AG10803 (cell line): Measurements from ENCODE around the gene CROCC2.

Source experiments
- DNase-seq: peaks from one replicate; pipeline ENCODE4 v3.0.0; 2010; ENCODE audit warnings: low read depth
- H3K4me3 ChIP-seq: 2 replicates; pipeline ENCODE4 v1.5.1; 2011; ENCODE audit warnings: mild to moderate bottlenecking, low read length, control low read depth
- CTCF ChIP-seq: conservative IDR thresholded peaks from 2 replicates; pipeline ENCODE4 v1.5.1; 2011; ENCODE audit warnings: mild to moderate bottlenecking, low read length, control low read depth, inconsistent platforms

Gene CROCC2

DNA sequence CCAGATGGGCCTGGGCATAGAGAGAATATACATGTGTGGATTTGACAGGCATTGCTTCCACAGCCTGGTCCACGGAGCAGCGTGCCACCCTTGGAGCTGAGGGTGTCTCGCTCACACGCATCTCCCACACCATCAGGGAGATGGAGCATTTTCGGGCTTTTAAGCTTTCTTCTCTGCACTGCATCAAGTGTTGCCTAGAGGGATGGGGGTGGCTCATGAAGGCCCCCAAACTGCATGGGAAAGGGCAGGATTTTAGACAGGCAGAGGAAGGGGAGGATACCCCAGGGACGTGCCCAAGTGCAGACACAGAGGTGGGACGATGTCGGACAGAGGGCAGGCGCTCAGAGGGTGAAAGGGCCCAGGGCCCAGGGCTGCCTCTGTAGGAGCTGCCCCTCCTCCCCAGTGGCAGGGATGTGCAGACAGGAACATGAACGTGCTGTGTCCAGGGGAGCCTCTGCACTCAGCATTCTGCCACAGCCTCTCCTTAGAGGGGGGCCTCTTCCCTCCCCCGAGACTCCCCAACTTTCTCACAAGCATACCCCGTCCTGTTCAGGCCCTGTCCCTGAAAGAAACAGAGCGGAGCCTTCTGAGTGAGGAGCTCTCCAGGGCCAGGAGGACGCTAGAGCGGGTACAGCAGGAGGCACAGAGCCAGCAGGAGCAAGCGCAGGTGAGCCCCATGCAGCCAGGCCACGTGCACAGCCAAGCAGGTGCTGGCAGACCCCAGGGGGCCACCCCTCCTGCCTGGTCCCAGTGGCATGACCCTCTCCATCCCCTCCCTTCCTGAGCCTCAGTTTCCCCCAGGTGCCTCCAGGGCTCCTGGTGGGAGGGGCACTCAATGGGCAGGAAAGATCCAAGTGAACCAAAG, 49.4 kb downstream of the CROCC2 start:
- H3K4me3 ChIP-seq: no peak overlapping the region
- no peak for TF ChIP-seq CTCF
- DNase-seq: no peak

DNA sequence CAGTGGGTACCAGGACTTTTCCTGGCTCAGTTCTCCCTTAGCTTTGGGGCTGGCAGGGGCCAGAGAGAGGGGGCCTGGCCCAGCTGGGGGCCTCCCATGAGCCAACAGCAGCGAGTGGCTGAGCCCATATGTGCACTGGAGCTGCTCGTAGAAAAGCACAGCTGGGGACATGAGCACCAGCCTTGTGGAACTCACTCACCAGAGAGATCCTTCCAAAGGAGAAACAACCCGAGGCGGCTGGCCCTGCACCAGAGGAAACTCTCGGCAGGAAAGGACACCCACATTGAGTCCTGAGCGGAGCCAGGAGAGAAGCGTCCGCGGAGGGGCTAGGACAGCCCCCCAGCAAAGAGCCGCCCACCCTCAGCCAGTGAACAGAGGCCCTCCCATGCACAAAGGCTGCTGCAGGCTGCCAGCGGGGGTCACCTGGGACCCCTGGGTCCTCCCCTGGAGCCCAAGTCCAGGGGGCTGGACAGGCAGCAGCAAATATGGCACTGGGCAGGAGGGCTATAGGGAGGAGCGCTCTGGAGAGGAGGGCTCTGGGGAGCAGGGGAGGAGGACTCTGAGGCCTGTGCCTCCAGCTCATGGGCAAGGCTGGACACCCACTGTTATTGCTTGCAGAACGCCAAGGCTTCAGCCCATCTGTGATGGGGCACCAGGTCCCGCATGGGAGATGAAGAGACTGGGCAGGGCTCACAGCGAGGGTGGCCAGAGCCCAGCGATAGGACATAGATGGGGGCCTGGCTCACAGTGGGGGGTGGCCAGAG, 50.2 kb downstream of the CROCC2 start:
- DNase-seq: no peak
- TF ChIP-seq CTCF: no peak
- H3K4me3 ChIP-seq: no peak overlapping the region

- no peak for TF ChIP-seq CTCF
- no peak overlapping the region for H3K4me3 ChIP-seq
- no peak for DNase-seq
Observed at GRCh38 chr2:240956935-240957655, 51.0 kb downstream of the CROCC2 start.

DNA sequence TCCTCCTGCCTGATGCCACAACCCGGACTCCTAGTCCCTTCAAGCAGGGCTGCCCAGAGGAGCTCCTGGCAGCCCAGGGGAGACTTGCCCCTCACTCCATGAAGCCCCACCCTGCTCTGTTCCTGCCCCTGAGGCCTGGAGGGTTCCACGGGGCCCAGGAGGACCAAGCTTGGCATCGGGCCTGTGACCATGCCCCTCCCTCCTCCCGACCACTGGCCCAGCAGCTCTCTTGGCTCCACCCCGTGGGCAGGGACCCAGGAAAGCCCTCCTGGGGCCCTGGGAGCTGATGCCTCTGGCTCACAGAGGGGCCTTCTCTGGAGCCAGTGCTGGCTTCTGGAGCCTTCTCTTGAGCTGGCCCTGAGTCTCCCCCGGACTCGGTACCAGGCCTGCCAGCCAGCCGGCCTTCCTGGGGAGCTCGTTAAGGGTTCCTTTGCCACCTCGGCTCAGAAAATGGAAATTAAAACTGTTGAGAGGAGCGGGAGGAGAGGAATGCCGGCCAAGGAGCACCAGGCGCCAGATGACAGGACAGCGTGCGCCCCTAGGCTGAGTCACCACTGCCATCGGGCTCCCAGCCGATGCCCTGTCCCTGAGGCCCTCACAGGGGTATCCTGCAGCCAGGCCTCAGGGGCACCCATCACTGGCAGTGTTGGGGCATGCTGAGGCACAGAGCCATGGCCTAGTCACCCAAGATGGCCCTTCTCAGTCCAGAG, 51.7 kb downstream of the CROCC2 start:
- DNase-seq: peak; percentile 14
- TF ChIP-seq CTCF: no peak
- no peak overlapping the region for H3K4me3 ChIP-seq

- TF ChIP-seq CTCF: no peak
- no peak overlapping the region for H3K4me3 ChIP-seq
- no peak for DNase-seq
Observed at GRCh38 chr2:240958366-240959213, 52.5 kb downstream of the CROCC2 start.

DNA sequence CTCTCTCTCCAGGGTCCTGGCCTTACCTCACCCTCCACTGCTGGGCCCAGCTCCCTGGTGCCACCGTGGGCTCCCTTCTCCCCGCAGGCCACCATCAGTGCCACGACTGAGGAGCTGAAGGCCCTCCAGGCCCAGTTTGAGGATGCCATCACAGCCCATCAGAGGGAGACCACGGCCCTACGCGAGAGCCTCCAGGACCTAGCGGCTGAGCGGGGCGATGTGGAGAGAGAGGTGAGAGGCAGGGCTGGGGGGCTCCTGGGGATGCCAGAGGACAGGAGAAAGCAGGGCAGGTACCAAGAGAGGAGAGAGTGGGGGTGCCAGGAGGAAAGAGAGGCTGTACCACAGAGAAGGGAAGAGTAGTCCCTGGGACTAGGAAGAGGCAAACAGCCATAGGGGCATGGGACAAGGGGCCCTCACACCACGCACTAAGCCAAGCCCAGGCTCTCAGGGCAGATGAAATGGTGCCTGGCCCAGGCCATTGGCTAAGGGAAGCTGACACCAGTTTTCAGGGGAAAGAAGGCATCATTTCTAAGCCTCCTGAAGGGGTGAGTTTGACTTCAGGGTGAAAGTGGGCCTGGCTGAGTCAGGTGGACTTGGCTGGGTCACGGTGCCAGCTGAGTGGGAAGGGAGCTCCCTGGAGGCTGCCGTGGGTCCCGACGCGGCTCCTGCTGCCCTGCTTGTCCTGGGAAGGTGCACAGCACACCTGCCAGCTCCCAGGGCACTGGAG, 53.2 kb downstream of the CROCC2 start:
- no peak for DNase-seq
- no peak for TF ChIP-seq CTCF
- no peak overlapping the region for H3K4me3 ChIP-seq
